ENCODE data around the gene EIF6.
"Not testable (repeated sequence)": the region's sequence is repeated elsewhere in the genome, so short reads cannot be mapped to it uniquely, and the experiment has no call there.

Gene EIF6

GRCh38 chr20:35284267-35284991 is at the start of gene EIF6:
TSS of gene EIF6 (minus strand) at chr20:35284772. CDS start at chr20:35284487, 285 bp downstream.
- DNase-seq = no peak

- no peak for DNase-seq
These were observed 49.0 kb upstream of the EIF6 start for GRCh38 chr20:35333606-35334005.

- no peak for DNase-seq
These were observed 48.1 kb upstream of the EIF6 start for GRCh38 chr20:35332540-35333200.

GRCh38 chr20:35329435-35330139 is 45.0 kb upstream of the EIF6 start:
- DNase-seq = no peak

GRCh38 chr20:35328689-35329088 is 44.1 kb upstream of the EIF6 start:
- DNase-seq = no peak

- no peak for DNase-seq
These were observed 43.6 kb upstream of the EIF6 start for GRCh38 chr20:35328095-35328685.

GRCh38 chr20:35327074-35327976 is 42.8 kb upstream of the EIF6 start:
- no peak for DNase-seq

- no peak for DNase-seq
These were observed 42.1 kb upstream of the EIF6 start for GRCh38 chr20:35326740-35327073.

GRCh38 chr20:35326021-35326739 is 41.6 kb upstream of the EIF6 start:
- no peak for DNase-seq

- DNase-seq = no peak
These were observed 40.8 kb upstream of the EIF6 start for GRCh38 chr20:35325401-35325800.

GRCh38 chr20:35320396-35321126 is 36.0 kb upstream of the EIF6 start:
- DNase-seq = no peak

- no peak for DNase-seq
These were observed 35.3 kb upstream of the EIF6 start for GRCh38 chr20:35319871-35320197.

- DNase-seq = no peak
These were observed 34.8 kb upstream of the EIF6 start for GRCh38 chr20:35319192-35319870.

- no peak for DNase-seq
These were observed 34.1 kb upstream of the EIF6 start for GRCh38 chr20:35318502-35319157.

GRCh38 chr20:35317416-35318210 is 33.0 kb upstream of the EIF6 start:
- no peak for DNase-seq

GRCh38 chr20:35316086-35316485 is 31.5 kb upstream of the EIF6 start:
- no peak for DNase-seq

GRCh38 chr20:35315632-35316020 is 31.1 kb upstream of the EIF6 start:
- not testable (repeated sequence) for DNase-seq

GRCh38 chr20:35314816-35315631 is 30.5 kb upstream of the EIF6 start:
- no peak for DNase-seq

All from NCI-H1436 treated with DMSO at 0.1 percent for 48 hours (cell line).